NCI-H1694 (cell line): ENCODE measurements around the gene PPP5C.
"Not testable (repeated sequence)": the region's sequence is repeated elsewhere in the genome, so short reads cannot be mapped to it uniquely, and the experiment has no call there.

Source experiments
- DNase-seq: peaks from one replicate; lab custom pipeline; 2025; lab: John Stamatoyannopoulos, UW

The PPP5C gene, protein sequence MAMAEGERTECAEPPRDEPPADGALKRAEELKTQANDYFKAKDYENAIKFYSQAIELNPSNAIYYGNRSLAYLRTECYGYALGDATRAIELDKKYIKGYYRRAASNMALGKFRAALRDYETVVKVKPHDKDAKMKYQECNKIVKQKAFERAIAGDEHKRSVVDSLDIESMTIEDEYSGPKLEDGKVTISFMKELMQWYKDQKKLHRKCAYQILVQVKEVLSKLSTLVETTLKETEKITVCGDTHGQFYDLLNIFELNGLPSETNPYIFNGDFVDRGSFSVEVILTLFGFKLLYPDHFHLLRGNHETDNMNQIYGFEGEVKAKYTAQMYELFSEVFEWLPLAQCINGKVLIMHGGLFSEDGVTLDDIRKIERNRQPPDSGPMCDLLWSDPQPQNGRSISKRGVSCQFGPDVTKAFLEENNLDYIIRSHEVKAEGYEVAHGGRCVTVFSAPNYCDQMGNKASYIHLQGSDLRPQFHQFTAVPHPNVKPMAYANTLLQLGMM

DNA sequence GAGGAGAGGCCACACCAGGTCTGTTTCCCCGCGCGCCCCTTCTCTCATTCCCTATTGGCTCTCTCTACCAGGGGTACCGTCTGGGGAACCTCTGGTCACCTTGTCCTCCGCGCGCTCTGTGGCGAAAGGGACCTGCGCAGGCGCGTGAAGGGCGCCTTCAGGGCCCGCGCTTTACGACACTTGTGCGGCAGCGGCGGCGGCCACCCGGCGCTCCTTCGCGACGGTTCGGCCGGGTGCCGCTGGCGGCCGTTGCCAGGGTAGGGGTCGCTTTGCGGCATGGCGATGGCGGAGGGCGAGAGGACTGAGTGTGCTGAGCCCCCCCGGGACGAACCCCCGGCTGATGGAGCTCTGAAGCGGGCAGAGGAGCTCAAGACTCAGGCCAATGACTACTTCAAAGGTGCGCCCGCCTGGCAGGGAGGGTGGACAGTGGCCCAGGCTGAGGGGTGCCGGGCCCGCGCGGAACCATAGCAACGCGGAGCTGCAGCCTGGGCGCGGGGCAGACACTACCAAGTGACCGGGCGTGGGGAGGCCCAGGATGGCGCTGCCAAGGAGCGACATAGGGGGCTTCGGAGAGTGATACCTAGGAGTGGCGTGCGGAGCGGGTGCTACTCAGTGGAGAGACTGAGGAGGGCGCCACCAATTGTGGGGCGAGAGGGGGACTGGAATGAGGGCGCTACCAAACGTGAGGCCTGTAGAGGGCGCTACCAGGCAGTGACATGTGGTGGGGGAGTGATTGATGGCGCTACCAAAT lies at the start of gene PPP5C:
TSS of gene PPP5C (plus strand) at position 267 of the 751 bp plus-strand sequence. CDS start at position 277, 10 bp downstream.
- peak; percentile 82 for DNase-seq

DNA sequence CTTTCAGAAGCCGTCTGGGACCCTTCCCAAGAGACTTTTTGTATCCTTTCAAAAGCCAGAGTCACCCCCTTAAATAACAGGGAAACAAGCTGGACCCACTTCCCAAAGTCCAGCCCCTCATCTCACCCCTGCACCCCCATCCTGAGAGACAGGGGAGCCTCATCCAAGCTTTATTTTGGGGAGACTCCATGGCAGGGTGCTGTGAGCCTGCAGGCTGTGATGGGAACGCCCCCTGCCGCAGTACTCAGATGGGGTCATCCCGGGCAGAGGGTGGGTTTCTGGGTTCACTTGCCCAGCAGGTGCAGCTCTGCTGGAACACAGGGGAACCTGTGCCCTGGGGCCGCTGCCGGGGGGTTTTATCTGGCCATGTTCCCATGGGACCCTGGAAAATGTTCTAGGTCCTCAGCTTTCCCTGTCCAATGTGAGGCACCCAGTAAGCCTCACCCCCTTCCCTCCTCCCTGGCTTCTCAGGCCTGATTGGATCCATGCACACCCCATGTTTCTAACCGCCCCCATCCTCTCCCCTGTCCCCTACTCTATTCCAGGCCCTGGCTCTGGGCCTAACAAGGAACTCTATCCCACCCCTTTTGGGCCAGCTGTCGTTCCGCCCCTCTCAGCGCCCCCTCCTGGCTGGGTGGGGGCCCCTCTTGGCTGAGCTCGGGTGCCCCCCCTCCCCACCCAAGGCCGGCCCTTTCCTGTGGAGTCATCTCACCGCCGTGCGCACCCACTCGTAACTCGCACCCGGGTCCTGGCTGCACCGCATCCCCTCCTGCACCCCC lies 49.0 kb upstream of the PPP5C start:
- peak; percentile 59 for DNase-seq

DNA sequence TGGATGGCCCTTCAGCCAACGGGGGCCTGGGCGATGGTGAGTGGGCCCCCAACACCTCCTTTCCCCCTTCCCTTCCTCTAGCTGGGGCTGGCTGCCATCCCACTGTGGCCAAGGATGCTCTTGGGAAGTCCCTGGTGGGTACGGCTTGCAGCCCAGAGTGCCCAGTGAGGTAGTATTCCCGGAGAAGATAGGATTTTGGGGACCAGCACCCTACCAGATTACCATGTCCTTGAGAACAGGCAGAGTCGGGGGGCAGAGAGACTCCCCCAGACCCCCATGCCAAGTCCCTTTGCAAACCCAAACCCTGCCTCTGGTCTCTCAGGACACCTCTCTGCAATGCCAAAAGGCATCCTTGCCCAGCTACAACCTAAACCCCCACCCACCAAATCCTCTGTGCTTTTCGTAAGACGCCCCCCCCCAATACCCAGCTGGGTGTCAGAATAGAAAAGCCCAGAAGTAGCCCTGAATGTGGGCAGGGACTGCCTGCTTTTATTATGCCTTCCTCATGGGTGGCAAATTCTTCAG lies 48.3 kb upstream of the PPP5C start:
- no peak for DNase-seq

DNA sequence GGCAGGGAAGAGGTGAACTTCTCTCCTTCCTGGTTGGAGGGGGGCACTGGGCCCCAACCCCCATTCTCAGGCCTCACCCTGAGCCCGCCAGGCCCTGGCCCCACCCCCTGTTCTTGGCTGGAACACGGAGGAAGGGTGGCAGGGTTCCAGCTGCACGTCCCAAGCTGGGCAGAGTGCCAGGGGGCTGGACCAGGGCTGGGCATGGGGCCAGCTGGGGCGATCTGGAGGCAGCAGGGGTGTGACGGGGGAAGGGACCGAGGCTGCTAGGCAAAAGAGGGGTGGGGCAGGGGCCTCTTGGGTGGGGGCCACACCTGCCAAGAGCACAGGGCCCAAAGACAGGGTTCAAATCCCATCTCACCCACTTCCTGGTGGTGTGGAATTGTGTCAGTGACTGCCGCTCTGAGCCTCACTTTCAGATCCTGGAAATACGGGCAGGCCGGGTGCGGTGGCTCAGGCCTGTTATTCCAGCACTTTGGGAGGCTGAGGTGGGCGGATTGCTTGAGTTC lies 47.8 kb upstream of the PPP5C start:
- DNase-seq, result peak; percentile 83

DNA sequence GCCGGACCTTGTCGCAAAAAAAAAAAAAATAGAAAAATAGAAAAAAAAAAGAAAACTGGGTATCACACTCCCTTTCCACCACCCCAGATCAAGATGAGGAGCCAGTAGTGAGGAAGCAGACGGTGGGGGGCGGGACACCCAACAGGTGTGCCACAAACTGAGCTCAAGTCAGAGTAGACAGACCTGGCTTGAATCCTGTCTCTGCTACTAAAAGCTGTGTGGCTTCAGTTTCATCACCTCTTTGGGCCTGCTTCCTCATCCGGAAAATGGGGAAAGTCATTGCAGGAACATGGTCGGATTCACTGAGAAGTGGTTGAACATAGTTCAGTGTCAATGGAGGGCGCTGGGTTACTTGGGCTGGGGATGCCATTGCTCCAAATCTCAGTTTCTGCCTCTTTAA lies 47.2 kb upstream of the PPP5C start:
- no peak for DNase-seq

DNA sequence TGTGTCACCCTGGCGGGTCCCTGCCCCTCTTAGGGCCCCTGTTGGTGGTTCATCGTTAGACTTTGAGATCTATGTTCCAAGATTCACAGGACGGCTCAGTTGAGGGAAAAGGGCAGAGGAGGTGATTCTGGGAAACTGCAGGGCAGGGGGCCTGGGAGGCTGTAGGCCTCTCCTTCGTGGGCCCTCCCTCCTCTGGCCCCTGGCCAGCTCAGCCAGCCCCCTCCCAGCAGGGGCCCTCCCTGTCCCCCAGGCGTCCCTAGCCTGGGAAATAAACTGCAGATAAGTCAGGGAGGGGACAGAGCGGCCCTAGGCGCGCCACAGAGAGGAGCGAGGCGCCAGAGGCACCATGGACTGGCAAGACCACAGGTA lies 43.6 kb upstream of the PPP5C start:
- no peak for DNase-seq

DNA sequence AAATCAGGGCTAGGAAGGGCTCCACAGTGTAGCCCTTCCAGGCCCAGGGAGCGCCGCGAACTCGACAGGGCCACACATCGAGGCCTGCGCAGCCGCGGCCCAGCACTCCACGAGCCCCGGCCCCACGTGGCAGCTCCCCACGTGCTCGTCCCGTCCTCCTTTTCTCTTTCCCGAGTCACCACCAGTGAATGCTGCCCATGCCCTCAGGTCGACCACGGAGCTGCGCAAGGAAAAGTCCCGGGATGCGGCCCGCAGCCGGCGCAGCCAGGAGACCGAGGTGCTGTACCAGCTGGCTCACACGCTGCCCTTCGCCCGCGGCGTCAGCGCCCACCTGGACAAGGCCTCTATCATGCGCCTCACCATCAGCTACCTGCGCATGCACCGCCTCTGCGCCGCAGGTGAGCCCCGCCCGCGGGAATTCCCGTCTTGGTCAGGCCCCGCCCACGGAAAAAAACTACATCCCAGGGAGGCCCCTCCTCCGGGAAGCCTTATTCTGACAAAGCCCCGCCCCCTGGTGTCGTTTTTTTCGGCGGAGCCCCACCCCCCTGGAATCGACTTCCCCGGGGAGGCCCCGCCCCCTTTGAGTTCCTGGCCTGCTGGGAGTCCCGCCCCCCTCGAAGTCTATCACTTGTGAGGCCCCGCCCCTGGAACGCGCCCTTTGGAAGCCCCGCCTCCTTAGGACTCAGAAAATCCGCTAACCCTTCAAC lies 43.0 kb upstream of the PPP5C start:
- no peak for DNase-seq

DNA sequence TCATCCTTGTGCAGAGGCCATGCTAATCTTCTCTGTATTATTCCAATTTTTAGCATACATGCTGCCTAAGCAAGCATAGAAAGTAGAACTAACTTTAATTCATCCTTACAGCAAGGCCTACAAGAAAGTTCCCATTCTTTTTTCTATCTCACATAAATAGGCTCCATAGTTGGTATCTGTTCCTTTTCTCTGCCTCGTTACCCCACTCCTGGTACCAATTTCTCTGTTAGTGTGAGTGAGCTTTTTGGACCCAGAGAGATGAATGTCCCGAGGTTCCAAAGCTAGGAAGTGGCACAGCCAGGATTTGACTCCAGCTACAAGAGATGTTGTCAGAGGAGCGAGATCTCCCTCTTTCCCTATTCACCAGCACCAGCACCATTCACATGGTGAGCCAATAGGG lies 40.4 kb upstream of the PPP5C start:
- DNase-seq, result no peak

DNA sequence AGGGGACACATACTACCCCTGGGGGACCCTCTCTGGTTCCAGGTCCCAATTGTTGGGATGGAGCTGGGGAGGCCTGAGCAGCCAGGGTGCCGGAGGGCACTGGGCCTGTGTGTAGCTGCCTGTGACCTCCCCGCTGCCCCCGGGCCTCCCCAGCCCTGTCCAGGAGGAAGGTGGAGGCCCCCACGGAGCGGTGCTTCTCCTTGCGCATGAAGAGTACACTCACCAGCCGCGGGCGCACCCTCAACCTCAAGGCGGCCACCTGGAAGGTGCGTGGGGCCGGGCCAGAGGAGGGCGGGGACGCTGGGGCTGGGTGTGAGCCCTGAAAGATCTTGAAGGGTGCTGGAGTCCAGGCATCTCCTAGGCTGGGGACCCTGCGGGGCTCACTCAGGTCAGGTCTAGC lies 38.4 kb upstream of the PPP5C start:
- DNase-seq, result no peak

DNA sequence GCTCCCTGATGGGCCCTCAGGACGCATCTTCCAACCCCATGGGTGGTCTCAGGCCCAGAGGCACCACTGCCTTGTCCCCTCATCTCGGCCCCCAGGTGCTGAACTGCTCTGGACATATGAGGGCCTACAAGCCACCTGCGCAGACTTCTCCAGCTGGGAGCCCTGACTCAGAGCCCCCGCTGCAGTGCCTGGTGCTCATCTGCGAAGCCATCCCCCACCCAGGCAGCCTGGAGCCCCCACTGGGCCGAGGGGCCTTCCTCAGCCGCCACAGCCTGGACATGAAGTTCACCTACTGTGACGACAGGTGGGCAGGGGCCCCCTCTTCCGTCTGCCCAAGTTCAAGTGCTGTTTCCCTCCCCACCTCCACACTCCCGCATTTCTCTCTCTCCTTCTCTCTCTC lies 37.8 kb upstream of the PPP5C start:
- DNase-seq, result no peak

DNA sequence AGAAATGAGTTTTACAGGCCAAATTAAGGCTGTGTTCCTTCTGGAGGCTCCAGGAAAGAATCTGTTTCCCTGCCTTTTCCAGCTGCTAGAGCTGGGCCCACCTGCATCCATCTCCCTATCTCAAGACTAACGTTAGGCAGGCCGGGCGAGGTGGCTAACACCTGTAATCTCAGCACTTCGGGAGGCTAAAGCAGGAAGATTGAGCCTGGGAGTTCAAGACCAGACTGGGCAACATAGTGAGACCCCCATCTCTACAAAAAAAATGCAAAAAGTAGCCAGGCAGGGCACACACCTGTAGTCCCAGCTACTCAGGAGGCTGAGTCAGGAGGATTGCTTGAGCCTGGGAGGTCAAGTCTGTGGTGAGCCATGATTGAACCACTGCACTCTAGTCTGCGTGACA lies 35.4 kb upstream of the PPP5C start:
- no peak for DNase-seq

DNA sequence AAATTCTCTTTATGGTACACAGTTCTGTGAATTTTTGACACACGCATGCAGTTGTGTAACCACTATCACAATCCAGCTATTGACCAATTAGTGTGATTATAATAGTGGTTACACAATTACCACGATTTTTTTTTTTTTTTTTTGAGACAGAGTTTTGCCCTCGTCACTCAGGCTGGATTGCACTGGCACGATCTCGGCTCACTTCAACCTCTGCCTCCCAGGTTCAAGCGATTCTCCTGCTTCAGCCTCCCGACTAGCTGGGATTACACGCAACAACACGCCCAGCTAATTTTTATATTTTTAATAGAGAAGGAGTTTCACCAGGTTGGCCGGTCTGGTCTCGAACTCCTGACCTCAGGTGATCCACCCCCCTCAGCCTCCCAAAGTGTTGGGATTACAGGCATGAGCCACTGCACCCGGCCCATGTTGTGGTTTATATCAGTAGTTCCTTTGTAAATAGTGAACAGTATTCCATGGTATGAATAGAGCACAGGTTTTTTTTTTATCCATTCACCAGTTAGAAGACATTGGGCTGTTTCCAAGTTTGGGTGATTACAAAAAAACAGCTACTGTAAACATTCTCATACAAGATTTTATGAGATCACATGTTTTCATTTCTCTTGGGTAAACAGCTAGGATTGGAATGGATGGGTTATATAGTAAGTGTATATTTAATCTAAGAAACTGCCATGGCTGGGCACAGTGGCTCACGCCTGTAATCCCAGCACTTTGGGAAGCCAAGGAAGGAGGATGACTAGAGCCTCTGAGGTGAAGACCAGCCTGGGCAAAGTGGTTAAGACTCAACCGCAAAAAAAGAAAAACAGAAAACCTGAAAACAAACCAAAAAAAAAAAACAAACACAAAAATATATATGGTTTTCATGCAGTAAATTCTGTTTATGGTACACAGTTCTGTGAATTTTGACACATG lies 33.1 kb upstream of the PPP5C start:
- DNase-seq, result not testable (repeated sequence)

DNA sequence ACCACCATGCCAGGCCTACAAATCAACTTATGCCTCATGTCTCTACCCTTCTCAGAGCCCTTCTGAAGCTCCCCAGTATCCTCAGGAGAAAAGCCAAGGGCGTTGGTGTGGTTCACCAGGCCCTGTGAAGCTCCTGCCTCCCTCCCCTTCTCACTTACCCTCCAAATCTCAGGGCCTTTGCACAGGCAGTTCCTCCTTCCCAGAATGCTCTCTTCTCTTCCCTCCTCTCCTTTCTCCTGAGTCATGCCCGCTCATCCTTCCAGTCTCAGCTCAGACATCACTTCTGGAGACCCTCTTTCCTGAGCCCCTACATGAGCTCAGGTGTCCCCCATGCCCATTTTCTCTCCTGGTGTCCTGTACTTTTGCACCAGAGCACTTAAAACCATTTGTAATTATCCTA lies 29.5 kb upstream of the PPP5C start:
- no peak for DNase-seq

DNA sequence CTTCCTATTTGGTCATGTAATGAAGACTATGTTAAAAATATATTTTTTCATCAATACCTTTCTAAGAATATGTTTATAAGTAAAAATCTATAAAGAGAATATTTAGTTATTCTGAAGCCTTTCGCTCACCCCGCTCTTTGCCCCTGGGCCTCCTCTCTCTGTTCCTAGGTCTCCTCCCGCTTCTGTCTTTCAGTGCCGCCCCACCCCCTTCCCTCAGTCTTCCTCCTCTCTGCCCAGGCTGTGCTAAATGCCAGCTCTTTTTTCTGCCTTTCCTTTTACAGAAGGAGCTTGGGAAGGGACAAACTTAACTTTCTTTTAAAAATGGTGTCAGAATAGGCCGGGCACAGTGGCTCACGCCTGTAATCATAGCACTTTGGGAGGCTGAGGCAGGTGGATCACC lies 27.3 kb upstream of the PPP5C start:
- DNase-seq, result no peak

DNA sequence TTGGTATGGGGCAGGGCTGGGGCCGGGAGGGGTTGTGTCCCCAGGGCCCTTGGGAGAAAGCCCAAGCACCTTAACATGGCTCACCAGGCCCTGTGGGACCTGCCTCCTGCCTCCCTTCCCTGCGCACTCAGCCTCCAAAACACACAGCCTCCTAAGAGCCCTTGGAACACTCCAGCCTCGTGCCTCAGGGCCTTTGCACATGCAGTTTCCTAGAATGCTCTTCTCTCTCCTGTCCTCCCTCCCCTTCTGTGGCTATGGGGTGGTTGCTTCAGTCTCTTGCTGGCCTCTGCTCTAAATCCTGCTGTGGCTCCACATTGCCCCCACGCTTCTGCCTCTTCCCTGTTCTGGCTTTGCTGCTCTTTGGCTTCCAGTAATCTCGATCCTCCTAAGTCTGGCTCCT lies 26.3 kb upstream of the PPP5C start:
- DNase-seq, result no peak

DNA sequence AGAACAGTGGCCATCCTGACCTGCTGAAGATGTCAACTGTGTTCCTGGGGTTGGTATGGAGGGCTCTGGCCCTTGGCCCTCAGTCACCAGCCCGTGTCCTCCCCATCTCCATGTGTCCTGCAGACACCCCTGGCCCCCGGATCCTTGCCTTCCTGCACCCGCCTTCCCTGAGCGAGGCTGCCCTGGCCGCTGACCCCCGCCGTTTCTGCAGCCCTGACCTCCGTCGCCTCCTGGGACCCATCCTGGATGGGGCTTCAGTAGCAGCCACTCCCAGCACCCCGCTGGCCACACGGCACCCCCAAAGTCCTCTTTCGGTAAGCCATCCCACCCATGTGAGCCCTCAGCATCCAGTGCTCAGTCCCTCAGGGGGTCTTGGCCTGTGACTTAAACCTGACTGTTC lies 25.2 kb upstream of the PPP5C start:
- no peak for DNase-seq

DNA sequence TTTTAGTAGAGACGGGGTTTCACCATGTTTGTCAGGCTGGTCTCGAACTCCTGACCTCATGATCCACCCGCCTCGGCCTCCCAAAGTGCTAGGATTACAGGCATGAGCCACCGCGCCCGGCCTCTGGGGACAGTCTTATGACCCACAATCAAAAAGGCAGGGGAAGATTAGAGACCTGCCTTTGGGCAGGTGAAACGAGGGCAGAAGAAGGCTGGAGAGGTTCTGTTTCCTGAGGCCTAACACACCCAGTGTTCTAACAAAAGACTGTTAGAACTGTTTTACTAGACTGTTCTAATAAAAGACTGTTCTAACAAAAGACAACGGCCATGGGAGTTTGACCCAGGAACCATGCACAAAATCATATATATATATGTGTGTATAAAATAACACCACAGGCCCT lies 23.7 kb upstream of the PPP5C start:
- DNase-seq, result not testable (repeated sequence)

DNA sequence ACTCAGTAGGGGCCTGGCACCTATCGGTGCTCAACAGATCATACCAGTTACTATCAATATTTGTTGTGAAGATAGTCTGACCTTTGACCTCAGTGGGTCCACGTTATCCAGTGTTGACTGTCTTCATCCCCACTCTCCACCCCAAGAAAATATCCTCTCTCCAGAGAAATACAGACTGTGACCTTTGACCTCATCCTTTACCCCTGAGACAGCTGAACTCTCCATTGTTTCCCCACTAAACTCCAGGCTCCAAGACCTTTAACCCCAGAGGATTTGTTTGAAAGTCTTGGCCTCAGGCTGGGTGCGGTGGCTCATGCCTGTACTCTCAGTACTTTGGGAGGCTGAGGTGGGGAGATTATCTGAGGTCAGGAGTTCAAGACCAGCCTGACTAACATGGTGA lies 22.6 kb upstream of the PPP5C start:
- DNase-seq, result no peak

DNA sequence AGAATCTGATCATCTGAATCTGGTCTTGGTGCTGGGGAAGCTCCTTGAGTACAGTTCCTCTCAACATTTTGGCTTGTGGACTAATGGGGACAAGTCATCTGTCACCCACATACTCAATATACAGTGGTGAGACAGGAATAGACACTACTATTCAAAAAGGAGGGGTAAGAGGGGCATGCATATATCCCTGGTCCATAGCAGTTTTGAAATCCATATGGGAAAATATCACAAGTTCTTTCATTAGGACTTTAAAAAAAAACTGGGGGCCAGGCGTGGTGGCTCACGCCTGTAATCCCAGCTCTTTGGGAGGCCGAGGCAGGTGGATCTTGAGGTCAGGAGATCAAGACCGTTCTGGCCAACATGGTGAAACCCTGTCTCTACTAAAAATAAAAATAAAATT lies 20.3 kb upstream of the PPP5C start:
- DNase-seq, result no peak

DNA sequence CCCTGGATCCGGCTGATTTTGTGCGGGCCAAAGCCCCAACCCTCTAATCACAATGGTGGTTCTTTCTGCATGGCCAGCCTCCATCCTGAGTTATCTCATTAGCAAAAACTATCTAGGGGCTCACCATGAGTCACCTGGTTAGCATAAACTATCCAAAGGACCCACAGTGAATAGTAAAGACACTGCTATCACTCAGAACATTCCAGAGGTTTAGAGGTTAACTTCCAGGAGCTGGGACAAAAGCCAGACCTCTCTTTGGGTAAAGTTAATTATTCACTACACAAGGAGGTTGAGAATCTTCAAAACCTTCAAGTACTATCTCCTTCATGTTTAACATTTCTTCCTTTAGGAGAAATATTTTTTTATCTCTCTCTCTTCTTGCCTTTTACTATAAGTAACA lies 18.8 kb upstream of the PPP5C start:
- DNase-seq, result no peak
